ENCODE measurements around the gene IL1RL1. TPM values are rescaled to one million over a fixed set of nuclear protein-coding genes. Genes with fewer than 3 reads are reported as not detected.

IL1RL1 gene
- total RNA-seq, 2 donors from 2014 or later: 12.5 to 15.3 TPM

- DNase-seq: no peak
- no peak for ATAC-seq
- Histone ChIP-seq H3K27me3 (no peaks in the 10 kb centered on the region), H3K27ac (no peak overlapping the region), H3K9me3 (no peaks in the 10 kb centered on the region), H3K4me3 (no peak overlapping the region), H3K4me1 (no peaks in the 10 kb centered on the region), H3K36me3 (replicated peaks in 1 of 2; ENCODE audit: insufficient read depth in 1 of 2, low read depth in 2 of 2) (no peaks in the 10 kb centered on the region)
- TF ChIP-seq POLR2A (IDR thresholded peaks at IDR 0.05) (no peak), CTCF (IDR thresholded peaks at IDR 0.05) (no peak)
- WGBS, 2 donors: 75 to 82% methylated on average over 6 of the region's 6 CpGs
- intact Hi-C loops (cut with DNase I): no loop called here
Observed at GRCh38 chr2:102397209-102397608, 85.8 kb downstream of the IL1RL1 start.

- 60 to 62% methylated on average over 7 of the region's 7 CpGs for WGBS, 2 donors
- H3K4me3 ChIP-seq: no peak overlapping the region
- ATAC-seq (no peak), DNase-seq (no peak)
- no peaks in the 10 kb centered on the region for H3K36me3 ChIP-seq (replicated peaks in 1 of 2; ENCODE audit: insufficient read depth in 1 of 2, low read depth in 2 of 2)
- no peaks in the 10 kb centered on the region for H3K27me3 ChIP-seq
- intact Hi-C loops (cut with DNase I): no loop called here
- H3K9me3 ChIP-seq: no peaks in the 10 kb centered on the region
- TF ChIP-seq POLR2A (IDR thresholded peaks at IDR 0.05) (no peak), CTCF (IDR thresholded peaks at IDR 0.05) (no peak)
- H3K4me1 ChIP-seq: no peaks in the 10 kb centered on the region
- H3K27ac ChIP-seq: no peak overlapping the region
Observed at GRCh38 chr2:102399499-102400141, 88.3 kb downstream of the IL1RL1 start.

- H3K4me3 ChIP-seq: no peak overlapping the region
- no peak for TF ChIP-seq POLR2A (IDR thresholded peaks at IDR 0.05)
- intact Hi-C loops (cut with DNase I): no loop called here
- H3K4me1 ChIP-seq: no peaks in the 10 kb centered on the region
- DNase-seq (no peak), ATAC-seq (no peak)
- H3K27ac ChIP-seq: no peak overlapping the region
- no peaks in the 10 kb centered on the region for H3K36me3 ChIP-seq (replicated peaks in 1 of 2; ENCODE audit: insufficient read depth in 1 of 2, low read depth in 2 of 2)
- no peaks in the 10 kb centered on the region for H3K27me3 ChIP-seq
- H3K9me3 ChIP-seq: no peaks in the 10 kb centered on the region
Observed at GRCh38 chr2:102401456-102401855, 90.1 kb downstream of the IL1RL1 start.

Other genes starting within 250 kb of the IL1RL1 start
- gene IL1R1, start 168.8 kb upstream of the IL1RL1 start, total RNA-seq: 10 to 100 TPM; 53.4 to 55.4 TPM
- gene IL1RL2, start 124.5 kb upstream of the IL1RL1 start, total RNA-seq: under 1 TPM in 1 of 2 donors, not detected in 1; 0.52 TPM
- 1 to 10 TPM; 3.1 to 5.3 TPM for gene IL18R1, start 44.2 kb downstream of the IL1RL1 start, total RNA-seq
- 10 to 100 TPM in 1 of 2 donors, 1 to 10 TPM in 1; 4.9 to 24.4 TPM for gene IL18RAP, start 111.6 kb downstream of the IL1RL1 start, total RNA-seq
- gene SLC9A4, start 161.7 kb downstream of the IL1RL1 start, total RNA-seq: under 1 TPM in 1 of 2 donors, not detected in 1; 0.78 TPM

All from body of pancreas (tissue), 4 donors.